Nephron progenitor cell (in vitro differentiated cells): ENCODE results near the gene LRRC3C.
A peak's percentile ranks its signal among the peaks of the same experiment; 100 is the strongest.

ENCODE experiments used
- DNase-seq: peaks from one replicate; pipeline ENCODE4 v3.0.0; 2021
- H3K27ac Mint-ChIP-seq: 2 replicates; pipeline ENCODE4 v1.8.0; 2021; ENCODE audit warnings: mild to moderate bottlenecking, moderate library complexity, mixed read lengths
- H3K27me3 Mint-ChIP-seq: 2 replicates; pipeline ENCODE4 v1.8.0; 2021; ENCODE audit warnings: mild to moderate bottlenecking, low read depth, mixed read lengths; ENCODE audit not compliant: poor library complexity
- H3K36me3 Mint-ChIP-seq: 2 replicates; pipeline ENCODE4 v1.8.0; 2021; ENCODE audit warnings: low read depth, mixed read lengths
- H3K4me1 Mint-ChIP-seq: 2 replicates; pipeline ENCODE4 v1.8.0; 2021; ENCODE audit warnings: mixed read lengths
- H3K4me3 Mint-ChIP-seq: 2 replicates; pipeline ENCODE4 v1.8.0; 2021; ENCODE audit warnings: mild to moderate bottlenecking, moderate library complexity, mixed read lengths
- H3K9me3 Mint-ChIP-seq: 2 replicates; pipeline ENCODE4 v1.8.0; 2021; ENCODE audit warnings: mild to moderate bottlenecking, moderate library complexity, mixed read lengths
- TF ChIP-seq, protein P1 (sequence below): fragments of 200-600 bp; sonication (generic); IDR thresholded peaks from 2 replicates; pipeline ENCODE4 v1.5.0; 2021; ENCODE audit warnings: antibody characterized with exemption

LRRC3C gene

DNA sequence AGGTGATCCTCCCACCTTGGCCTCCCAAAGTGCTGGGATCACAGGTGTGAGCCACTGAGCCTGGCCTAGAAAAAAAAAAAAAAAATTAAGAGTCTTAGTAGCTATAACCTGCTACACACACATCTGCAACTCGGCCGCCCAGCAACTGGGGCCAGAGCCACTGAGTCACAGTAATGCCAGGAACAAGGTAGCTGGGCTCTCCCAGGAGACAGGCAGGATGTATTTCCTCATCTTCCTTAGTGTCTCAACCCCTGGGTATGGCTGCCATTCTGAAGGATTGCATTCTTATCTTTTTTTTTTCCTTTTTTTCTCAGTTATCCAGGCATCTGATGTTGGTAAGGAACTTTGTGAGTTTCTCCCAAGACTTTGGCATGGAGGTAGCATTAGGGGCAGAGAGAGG, 46.0 kb downstream of the LRRC3C start:
- no peak for DNase-seq
- no peaks in the 10 kb centered on the region for H3K36me3 Mint-ChIP-seq
- no peak overlapping the region for H3K4me3 Mint-ChIP-seq
- TF ChIP-seq, protein P1, sequence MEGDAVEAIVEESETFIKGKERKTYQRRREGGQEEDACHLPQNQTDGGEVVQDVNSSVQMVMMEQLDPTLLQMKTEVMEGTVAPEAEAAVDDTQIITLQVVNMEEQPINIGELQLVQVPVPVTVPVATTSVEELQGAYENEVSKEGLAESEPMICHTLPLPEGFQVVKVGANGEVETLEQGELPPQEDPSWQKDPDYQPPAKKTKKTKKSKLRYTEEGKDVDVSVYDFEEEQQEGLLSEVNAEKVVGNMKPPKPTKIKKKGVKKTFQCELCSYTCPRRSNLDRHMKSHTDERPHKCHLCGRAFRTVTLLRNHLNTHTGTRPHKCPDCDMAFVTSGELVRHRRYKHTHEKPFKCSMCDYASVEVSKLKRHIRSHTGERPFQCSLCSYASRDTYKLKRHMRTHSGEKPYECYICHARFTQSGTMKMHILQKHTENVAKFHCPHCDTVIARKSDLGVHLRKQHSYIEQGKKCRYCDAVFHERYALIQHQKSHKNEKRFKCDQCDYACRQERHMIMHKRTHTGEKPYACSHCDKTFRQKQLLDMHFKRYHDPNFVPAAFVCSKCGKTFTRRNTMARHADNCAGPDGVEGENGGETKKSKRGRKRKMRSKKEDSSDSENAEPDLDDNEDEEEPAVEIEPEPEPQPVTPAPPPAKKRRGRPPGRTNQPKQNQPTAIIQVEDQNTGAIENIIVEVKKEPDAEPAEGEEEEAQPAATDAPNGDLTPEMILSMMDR = no peak
- H3K27me3 Mint-ChIP-seq = peaks cover 72% of the 10 kb centered on the region
- peaks cover 4% of the 10 kb centered on the region for H3K4me1 Mint-ChIP-seq
- H3K9me3 Mint-ChIP-seq = no peaks in the 10 kb centered on the region
- no peak overlapping the region for H3K27ac Mint-ChIP-seq

DNA sequence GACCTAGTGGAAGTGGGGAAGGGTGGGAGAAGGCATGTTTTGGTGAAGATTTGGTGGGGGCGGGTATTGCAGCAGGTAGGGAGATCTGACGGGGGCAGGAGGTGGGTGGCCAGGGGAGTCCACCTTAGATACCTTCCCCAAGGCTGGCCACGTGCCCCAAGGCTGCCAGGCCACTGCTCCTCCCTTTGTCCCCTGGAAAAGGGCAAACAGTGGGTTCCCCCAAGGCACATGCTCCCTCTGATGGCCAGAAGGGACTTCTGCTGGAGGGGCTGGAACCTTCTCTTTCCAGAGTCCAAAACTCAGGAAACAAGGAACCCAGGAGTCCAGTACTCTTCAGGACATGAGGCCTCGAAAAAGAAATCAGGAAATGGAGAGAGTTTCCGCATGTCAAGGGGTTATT, 46.9 kb downstream of the LRRC3C start:
- no peaks in the 10 kb centered on the region for H3K36me3 Mint-ChIP-seq
- H3K27me3 Mint-ChIP-seq = peaks cover 71% of the 10 kb centered on the region
- H3K4me3 Mint-ChIP-seq = no peak overlapping the region
- TF ChIP-seq, protein P1 = no peak
- DNase-seq = no peak
- no peaks in the 10 kb centered on the region for H3K9me3 Mint-ChIP-seq
- H3K4me1 Mint-ChIP-seq = peaks cover 8% of the 10 kb centered on the region
- H3K27ac Mint-ChIP-seq = no peak overlapping the region

DNA sequence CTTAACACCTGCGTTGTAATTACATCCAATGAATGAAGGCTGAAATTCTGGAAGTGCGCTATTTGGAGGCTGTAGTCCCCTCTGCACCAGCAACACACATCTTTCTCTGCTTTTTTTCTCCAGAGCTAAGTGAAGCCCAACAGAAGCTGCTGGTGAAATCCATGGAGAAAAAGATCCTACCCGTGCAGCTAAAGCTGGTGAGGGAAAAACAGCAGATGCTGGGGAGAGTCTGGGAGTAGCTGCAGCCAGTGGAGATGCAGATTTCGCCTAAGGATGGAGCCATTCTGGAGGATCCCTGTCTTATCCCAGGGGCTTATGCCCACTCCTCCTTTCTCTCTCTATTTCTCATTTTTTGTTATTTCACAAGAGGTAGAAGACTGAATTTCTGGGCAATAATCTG, 48.3 kb downstream of the LRRC3C start:
- peaks cover 17% of the 10 kb centered on the region for H3K4me1 Mint-ChIP-seq
- no peak overlapping the region for H3K4me3 Mint-ChIP-seq
- no peak overlapping the region for H3K27ac Mint-ChIP-seq
- H3K9me3 Mint-ChIP-seq = no peaks in the 10 kb centered on the region
- no peak for DNase-seq
- H3K36me3 Mint-ChIP-seq = no peaks in the 10 kb centered on the region
- H3K27me3 Mint-ChIP-seq = peaks cover 60% of the 10 kb centered on the region
- TF ChIP-seq, protein P1 = no peak

DNA sequence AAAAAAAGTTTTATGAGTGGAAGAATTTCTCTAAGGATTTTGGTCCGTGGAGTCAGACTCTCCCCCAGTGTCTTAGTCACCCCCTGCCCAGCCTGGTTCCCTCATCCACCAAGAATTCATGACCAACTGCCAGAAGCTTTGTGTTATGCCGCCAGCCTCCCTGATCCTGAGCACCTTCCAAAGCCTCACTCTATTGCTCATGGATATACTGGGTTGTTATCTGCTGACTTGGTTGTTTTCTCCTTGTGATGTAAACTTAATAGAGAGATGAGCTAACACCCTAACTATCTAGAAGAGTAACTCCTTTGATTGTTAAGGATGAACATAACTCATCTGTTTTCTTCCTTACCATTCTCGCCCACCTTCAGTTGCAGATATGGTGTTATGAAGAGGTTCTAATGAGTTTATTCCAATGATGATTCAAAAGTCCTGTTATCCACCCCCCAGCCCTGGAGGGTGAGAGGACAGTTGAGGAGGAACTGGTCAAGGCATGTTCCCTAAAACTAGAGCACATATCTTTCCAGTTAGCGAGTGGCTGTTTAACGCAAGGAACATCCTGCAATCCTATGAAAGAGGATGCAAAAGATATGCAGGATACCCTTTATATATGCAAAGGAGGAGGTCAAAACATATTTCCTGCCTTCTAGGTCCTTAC, 51.6 kb downstream of the LRRC3C start:
- no peak for DNase-seq
- Mint-ChIP-seq H3K9me3 (no peaks in the 10 kb centered on the region), H3K4me1 (peaks cover 33% of the 10 kb centered on the region), H3K36me3 (peaks cover 7% of the 10 kb centered on the region), H3K27me3 (peaks cover 31% of the 10 kb centered on the region), H3K4me3 (peak overlapping the region; percentile 98), H3K27ac (no peak overlapping the region)
- TF ChIP-seq, protein P1 = no peak

DNA sequence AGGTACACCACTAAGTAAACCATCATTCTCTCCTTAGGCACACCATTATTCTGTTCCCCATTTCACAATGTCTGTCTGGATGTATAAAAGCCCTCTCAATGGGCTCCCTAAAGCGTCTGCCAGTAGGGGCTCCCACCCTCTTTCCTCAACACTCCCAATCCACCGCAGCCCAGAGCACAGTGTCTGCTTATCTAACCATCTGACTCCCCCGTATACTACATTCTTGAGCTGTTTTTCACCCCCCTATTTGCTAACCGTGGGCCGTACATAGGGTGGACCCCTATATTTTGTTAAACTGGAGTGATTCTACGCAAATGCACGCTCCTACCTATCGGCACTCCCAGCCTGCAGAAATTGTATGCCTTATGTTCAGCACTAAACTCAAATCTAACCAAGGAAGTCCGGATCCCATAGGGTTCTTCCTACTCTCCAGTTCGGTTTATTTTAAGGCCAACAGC, 52.4 kb downstream of the LRRC3C start:
- Mint-ChIP-seq H3K27me3 (peaks cover 26% of the 10 kb centered on the region), H3K27ac (peak overlapping the region; percentile 95), H3K36me3 (peaks cover 14% of the 10 kb centered on the region), H3K9me3 (no peaks in the 10 kb centered on the region), H3K4me1 (peaks cover 33% of the 10 kb centered on the region), H3K4me3 (peak overlapping the region; percentile 98)
- TF ChIP-seq, protein P1 = no peak
- DNase-seq = peak; percentile 28
